LNCaP clone FGC (cell line): ENCODE data around the gene WNT7B.

Experiments
- DNase-seq: peaks from one replicate; pipeline ENCODE4 v3.0.0-alpha.2; 2011; ENCODE audit warnings: low read depth
- H3K4me3 ChIP-seq: 2 replicates; pipeline ENCODE4 v1.5.1; 2011; ENCODE audit warnings: mild to moderate bottlenecking, low read depth, low read length, control low read depth
- CTCF ChIP-seq: IDR thresholded peaks from 2 replicates; pipeline ENCODE4 v1.5.1; 2012; ENCODE audit warnings: mild to moderate bottlenecking; ENCODE audit not compliant: control insufficient read depth, insufficient read depth; ENCODE audit errors: extremely low read depth

Gene WNT7B

DNA sequence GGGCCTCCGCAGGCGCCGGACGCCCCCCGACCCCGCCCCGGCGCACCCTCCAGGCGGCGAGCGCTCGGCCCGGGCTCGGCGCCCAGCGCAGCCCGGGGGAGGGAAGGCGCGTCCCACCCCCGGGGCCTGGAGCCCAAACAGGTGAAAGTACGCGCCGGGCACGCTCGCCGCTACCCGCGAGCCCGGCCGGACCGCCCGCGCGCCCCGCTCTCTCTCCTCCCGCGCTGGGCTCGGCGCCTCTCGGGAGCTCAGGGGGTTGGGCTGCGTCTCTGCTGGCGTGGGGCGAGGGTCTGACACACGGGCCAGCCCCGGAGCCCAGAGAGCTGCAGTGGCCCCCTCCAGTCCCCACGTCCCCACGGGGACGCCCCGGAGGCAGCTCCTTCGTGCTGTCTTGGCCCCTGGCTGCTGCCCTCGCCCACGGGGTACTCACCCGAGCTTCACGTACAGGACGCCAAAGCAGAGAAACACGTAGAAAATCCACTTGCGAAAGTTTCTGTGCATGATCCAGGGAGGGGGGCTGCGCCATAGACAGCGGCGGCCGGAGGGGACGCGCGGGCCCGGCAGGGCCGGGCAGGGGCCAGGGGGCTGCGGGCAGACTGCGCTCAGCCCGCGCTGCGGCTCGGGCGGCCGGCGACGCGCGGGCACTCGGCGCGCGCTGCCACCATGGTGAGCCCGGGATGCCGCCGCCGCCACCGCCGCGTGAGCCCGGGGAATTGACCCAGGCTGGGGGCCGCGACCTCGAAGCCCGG lies 534 bp downstream of the WNT7B start:
- no peak for DNase-seq
- TF ChIP-seq CTCF: 0 out of 2 replicates have a peak, but pooled peaks have one; percentile 1
- H3K4me3 ChIP-seq: peak overlapping the region; percentile 63

GRCh38 chr22:45975164-45976161 lies 1.5 kb downstream of the WNT7B start:
- peak overlapping the region; percentile 63 for H3K4me3 ChIP-seq
- no peak for DNase-seq
- TF ChIP-seq CTCF: no peak

- DNase-seq: no peak
- no peak for TF ChIP-seq CTCF
- H3K4me3 ChIP-seq: no peak overlapping the region; the same call in 1 of the 2 replicates
Observed at GRCh38 chr22:45974498-45974897, 2.5 kb downstream of the WNT7B start.

DNA sequence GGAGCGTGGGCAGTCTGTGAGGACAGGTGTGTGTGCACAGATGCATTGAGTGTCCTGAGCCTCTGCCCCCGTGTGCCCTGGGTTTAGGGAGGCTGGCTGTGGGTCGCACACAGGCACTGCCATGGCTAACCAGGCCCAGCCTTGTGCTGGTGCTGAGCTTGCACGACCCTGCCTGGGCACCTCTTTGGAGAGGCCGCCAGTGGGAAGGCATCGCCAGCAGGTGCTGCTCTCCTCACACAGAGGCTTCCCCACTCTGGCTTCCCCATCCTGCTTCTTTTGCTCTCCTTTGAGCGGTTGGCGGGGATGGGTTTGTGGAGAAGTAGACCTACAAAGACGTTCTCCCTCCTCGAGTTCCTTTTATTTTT lies 4.1 kb downstream of the WNT7B start:
- no peak overlapping the region for H3K4me3 ChIP-seq
- TF ChIP-seq CTCF: no peak
- no peak for DNase-seq

DNA sequence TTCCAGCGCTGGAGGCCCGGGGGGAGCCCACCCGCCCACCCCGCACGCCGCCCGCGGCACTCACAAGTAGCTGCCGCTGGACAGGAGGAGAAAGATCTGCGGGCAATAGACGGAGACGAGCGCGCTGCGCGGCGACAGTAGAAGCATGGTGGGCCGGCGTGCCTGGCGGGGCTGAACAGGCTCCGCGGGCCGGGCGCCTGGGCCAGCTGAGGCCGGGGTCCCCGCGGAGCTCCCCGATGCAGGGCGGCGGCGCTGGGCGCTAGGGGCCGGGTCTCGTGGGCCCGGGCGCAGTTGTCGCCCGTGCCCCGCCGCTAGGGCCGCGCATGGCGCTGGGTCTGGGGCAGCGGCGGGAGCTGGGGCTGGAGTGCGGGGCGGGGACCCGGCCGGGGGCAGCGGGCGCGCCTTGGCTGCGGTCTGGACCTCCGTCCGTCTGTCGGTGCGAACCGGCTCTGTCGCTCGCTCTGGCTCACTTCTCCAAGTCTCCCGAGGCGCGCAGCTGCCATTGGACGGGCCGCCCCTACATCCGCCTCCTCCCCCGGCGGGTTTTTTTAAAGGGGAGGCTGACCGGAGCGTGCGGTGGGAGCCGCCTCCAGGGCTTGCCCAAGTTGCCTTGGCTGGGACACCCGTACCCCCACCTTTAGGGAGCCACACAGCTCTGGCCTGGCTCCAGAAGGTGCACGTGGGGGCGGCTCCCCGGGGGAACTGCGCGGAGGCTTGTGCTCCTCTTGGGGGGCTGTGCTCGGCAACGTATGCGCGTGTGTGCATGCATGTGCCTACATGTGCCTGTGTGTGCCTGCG lies 4.7 kb downstream of the WNT7B start:
- no peak for DNase-seq
- no peak overlapping the region for H3K4me3 ChIP-seq
- no peak for TF ChIP-seq CTCF

- DNase-seq: no peak
- no peak overlapping the region for H3K4me3 ChIP-seq
- TF ChIP-seq CTCF: no peak
Observed at GRCh38 chr22:45971408-45972028, 5.4 kb downstream of the WNT7B start.
